Measurements from ENCODE around the gene CNN2.

DNA sequence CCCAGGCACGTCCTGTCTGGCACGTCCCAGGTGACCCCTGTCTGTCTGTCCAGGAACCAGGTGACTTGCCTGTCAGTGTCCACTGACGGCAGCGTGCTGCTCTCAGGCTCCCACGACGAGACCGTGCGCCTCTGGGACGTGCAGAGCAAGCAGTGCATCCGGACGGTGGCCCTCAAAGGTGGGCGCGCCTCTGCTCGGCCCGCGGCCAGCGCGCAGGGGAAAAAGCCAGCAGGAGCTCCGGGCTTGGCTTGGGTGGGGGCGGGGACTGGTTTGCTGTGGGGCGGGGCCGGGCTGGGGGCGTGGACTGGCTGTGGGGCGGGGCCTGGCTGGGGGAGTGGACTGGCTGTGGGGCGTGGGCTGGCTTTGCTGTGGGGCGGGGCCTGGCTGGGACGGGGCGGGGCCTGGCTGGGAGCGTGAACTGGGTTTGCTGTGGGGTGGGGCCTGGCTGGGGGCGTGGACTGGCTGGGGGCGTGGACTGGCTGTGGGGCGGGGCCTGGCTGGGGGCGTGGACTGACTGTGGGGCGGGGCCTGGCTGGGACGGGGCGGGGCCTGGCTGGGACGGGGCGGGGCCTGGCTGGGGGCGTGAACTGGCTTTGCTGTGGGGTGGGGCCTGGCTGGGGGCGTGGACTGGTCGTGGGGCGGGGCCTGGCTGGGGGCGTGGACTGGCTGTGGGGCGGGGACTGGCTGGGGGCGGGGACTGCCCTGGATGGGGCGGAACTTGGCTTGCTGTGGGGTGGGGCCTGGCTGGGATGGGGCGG lies 35.1 kb upstream of the CNN2 start:
- TF ChIP-seq CTCF (IDR thresholded peaks at IDR 0.05) (no peak), EP300 (IDR thresholded peaks at IDR 0.05; ENCODE audit: low read depth) (no peak), POLR2AphosphoS5 (IDR thresholded peaks at IDR 0.05) (no peak), POLR2A (IDR thresholded peaks at IDR 0.05) (no peak)

Data from transverse colon (tissue), 4 donors.